Heart left ventricle (tissue), 16 donors: ENCODE results near the gene MMADHC. TPM values are rescaled to one million over a fixed set of nuclear protein-coding genes. Genes with fewer than 3 reads are reported as not detected.

Experiments used
- ATAC-seq, 4 donors: fragments of 200-7000 bp; cut with Tn5 transposase; one replicate each; pipeline ENCODE4 v1.9.1; 2020 to 2022; ENCODE audit warnings: moderate library complexity in 4 of 4, mild to moderate bottlenecking in 3 of 4, moderate number of reproducible peaks in 1 of 4
- DNase-seq, 5 donors: peaks; one replicate each; pipeline ENCODE4 v3.0.0-alpha.2; 2020
- H3K27ac ChIP-seq, 12 donors: fragments of 200-600 bp; sonication (generic) in 4 of 12; one replicate each; pipeline versions ENCODE4 v1.5.0 to v1.8.0; 2016 to 2022; ENCODE audit warnings: mild to moderate bottlenecking in 2 of 12
- H3K27me3 ChIP-seq, 9 donors: fragments of 200-600 bp; sonication (generic) in 2 of 9; one replicate each; pipeline versions ENCODE4 v1.5.1 to v1.8.0; 2016 to 2022; ENCODE audit warnings: mild to moderate bottlenecking in 3 of 9
- H3K36me3 ChIP-seq, 9 donors: fragments of 200-600 bp; sonication (generic) in 2 of 9; one replicate each; pipeline versions ENCODE4 v1.5.0 to v1.8.0; 2018 to 2022; ENCODE audit warnings: mild to moderate bottlenecking in 2 of 9
- H3K4me1 ChIP-seq, 12 donors: fragments of 200-600 bp; sonication (generic) in 4 of 12; one replicate each; pipeline versions ENCODE4 v1.5.0 to v1.8.0; 2016 to 2022; ENCODE audit warnings: mild to moderate bottlenecking in 3 of 12
- H3K4me3 ChIP-seq, 12 donors: fragments of 200-600 bp; sonication (generic) in 4 of 12; one replicate each; pipeline versions ENCODE4 v1.5.0 to v1.8.0; 2017 to 2022; ENCODE audit warnings: mild to moderate bottlenecking in 9 of 12, moderate library complexity in 4 of 12
- H3K9me3 ChIP-seq, 12 donors: fragments of 200-600 bp; sonication (generic) in 4 of 12; one replicate each; pipeline versions ENCODE4 v1.5.0 to v1.8.0; 2016 to 2022; ENCODE audit warnings: mild to moderate bottlenecking in 1 of 12
- POLR2A ChIP-seq, 2 donors: fragments of 450-650 bp; IDR thresholded peaks; one replicate each; pipeline ENCODE4 v1.6.1; 2017; ENCODE audit warnings: antibody characterized with exemption in 2 of 2, mild to moderate bottlenecking in 2 of 2, moderate library complexity in 2 of 2
- WGBS, 4 donors: extraction: QIAGEN DNeasy Blood & Tissue Kit in 2 of 4; methylation state at CpG; one replicate each; pipeline versions ENCODE4 v1.1.5 to v1.1.7; 2013 to 2018; 5-methylcytosine and 5-hydroxymethylcytosine counted together
- intact Hi-C, 10 donors: fragments of 100-400 bp; cut with DNase I; formaldehyde crosslinking; loops; one replicate each; pipeline versions ENCODE4 v1.11.1 to v1.14.2; 2022
- polyA plus RNA-seq, 2 donors: library from polyadenylated mRNA; stranded (reverse); fragments of 200-250 nt; gene quantifications; one replicate each; pipeline ENCODE4 v1.2.3, GENCODE V29; 2013
- total RNA-seq, 9 donors: library from RNA; depleted of rRNA in 2 of 9; stranded (reverse); fragments of >200 nt in 2 of 9; fragmentation: NEBNext Ultra II Directional in 3 of 9; extraction: Animal tissue kit (Norgen Biotek cat#: 25700) in 3 of 9; gene quantifications; one replicate each; pipeline versions ENCODE4 v1.1.0 to v1.2.4, GENCODE V29; 2016 to 2023
- TF ChIP-seq, protein P1 (sequence below), 12 donors: fragments of 200-600 bp; sonication (generic) in 4 of 12; IDR thresholded peaks; one replicate each; pipeline versions ENCODE4 v1.5.0 to v1.8.0; 2018 to 2022; ENCODE audit warnings: antibody characterized with exemption in 12 of 12, mild to moderate bottlenecking in 5 of 12
- donor health status: ischemic (EF 13 %, LVEDD 7.1; RV severe dilation, severe dysfunction).
- donor health status: healthy with polysubstance abuse.
- donor health status: DM: no; HTN: yes; CAD: no.
- donor health status: DM: no; HTN: no; CAD: no.
- donor health status: ischemic (EF 25% LVEDD 6.9; RV normal size, moderate dysfunction).
- donor health status: ischemic (EF 25% LVEDD 5.7; RV mildly dilated, moderate dysfunction).
- donor health status: healthy.
- donor health status: DM: yes; HTN: yes; CAD: no.
- donor health status: ischemic (EF 35%, LVEDD 5.7; RV mildly dilated, moderate dysfunction).
- donor health status: nonischemic (EF 11% LVEDD 7.7; RV severe dilation, severe dysfunction).
- donor health status: DM: yes; HTN: yes; CAD: no.
- donor health status: PGD.
- donor health status: ischemic (EF 29% LVEDD 5.4; RV normal size, mild dysfunction).
- donor health status: nonischemic (EF 23%, LVEDD 6.1; RV moderate dilation, normal function).

The MMADHC gene
- total and polyA plus RNA-seq, 11 donors: 34.0 to 152 (median 117) TPM

DNA sequence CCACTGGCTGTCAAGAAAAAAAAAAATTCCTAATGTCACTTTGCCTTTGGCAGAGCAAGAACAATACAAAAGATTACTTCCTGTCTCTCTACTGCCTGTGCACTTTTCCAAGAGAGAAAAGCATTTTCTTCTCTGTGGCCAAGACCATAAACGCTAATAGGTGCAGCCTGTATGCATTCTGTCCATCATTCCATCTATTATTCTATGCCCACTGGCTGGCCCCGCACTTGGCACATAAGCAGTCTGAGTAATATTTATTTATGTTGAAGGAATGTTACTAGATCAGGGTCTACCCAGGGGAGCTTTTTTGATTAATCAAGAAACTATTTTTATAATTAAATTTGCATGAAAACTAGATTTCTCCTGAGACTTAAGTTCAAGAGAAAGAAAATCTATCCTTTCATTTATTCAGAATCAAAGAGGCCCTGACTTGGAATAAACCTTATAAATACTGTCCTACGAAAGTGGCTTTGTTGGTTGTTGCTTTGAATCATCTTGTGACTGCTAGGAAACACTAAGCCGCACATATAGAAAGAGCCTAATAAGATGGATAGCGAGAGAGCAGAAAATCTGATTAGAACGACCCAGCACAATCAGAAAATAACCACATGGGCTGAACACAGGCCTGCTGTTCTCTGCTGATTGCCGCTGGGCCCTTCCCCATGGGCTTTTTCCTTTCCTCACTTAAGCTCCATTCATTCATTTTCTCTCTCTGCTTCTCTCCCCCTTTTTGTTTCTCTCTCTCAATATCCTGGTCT lies 59.4 kb downstream of the MMADHC start:
- Histone ChIP-seq H3K4me3 (no peak overlapping the region), H3K27ac (no peak overlapping the region), H3K9me3 (peaks cover 0 to 9% (median 0%) of the 10 kb centered on the region in 12 donors), H3K36me3 (no peaks in the 10 kb centered on the region), H3K4me1 (no peaks in the 10 kb centered on the region), H3K27me3 (peaks cover 0 to 5% (median 0%) of the 10 kb centered on the region in 9 donors)
- 63 to 72% (median 65%) methylated on average over 7 of the region's 7 CpGs for WGBS, 4 donors
- intact Hi-C loops: no loop called here
- DNase-seq (no peak), ATAC-seq (no peak)
- TF ChIP-seq, protein P1, sequence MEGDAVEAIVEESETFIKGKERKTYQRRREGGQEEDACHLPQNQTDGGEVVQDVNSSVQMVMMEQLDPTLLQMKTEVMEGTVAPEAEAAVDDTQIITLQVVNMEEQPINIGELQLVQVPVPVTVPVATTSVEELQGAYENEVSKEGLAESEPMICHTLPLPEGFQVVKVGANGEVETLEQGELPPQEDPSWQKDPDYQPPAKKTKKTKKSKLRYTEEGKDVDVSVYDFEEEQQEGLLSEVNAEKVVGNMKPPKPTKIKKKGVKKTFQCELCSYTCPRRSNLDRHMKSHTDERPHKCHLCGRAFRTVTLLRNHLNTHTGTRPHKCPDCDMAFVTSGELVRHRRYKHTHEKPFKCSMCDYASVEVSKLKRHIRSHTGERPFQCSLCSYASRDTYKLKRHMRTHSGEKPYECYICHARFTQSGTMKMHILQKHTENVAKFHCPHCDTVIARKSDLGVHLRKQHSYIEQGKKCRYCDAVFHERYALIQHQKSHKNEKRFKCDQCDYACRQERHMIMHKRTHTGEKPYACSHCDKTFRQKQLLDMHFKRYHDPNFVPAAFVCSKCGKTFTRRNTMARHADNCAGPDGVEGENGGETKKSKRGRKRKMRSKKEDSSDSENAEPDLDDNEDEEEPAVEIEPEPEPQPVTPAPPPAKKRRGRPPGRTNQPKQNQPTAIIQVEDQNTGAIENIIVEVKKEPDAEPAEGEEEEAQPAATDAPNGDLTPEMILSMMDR (IDR thresholded peaks at IDR 0.05): no peak
- no peak for TF ChIP-seq POLR2A (IDR thresholded peaks at IDR 0.05)

- intact Hi-C loops: no loop called here
- no peak for DNase-seq
- TF ChIP-seq, protein P1 (IDR thresholded peaks at IDR 0.05): no peak
- TF ChIP-seq POLR2A (IDR thresholded peaks at IDR 0.05): no peak
- Histone ChIP-seq H3K4me3 (no peak overlapping the region), H3K4me1 (no peaks in the 10 kb centered on the region), H3K27me3 (peaks cover 0 to 5% (median 0%) of the 10 kb centered on the region in 9 donors), H3K9me3 (peaks cover 0 to 19% (median 5%) of the 10 kb centered on the region in 12 donors), H3K36me3 (no peaks in the 10 kb centered on the region), H3K27ac (no peak overlapping the region)
- 81 to 94% (median 91%) methylated on average over 2 of the region's 2 CpGs for WGBS, 4 donors
- no peak for ATAC-seq
These were observed 60.9 kb downstream of the MMADHC start for GRCh38 chr2:149526689-149527088.

- H3K9me3 ChIP-seq: peaks cover 0 to 20% (median 5%) of the 10 kb centered on the region in 12 donors
- TF ChIP-seq, protein P1 (IDR thresholded peaks at IDR 0.05): no peak
- TF ChIP-seq POLR2A (IDR thresholded peaks at IDR 0.05): no peak
- no peak overlapping the region for H3K27ac ChIP-seq
- intact Hi-C loops: no loop called here
- ATAC-seq: no peak
- peaks cover 0 to 5% (median 0%) of the 10 kb centered on the region in 9 donors for H3K27me3 ChIP-seq
- 87 to 93% (median 92%) methylated on average over 5 to 9 of the region's 9 CpGs for WGBS, 4 donors
- H3K36me3 ChIP-seq: no peaks in the 10 kb centered on the region
- H3K4me3 ChIP-seq: no peak overlapping the region
- no peak for DNase-seq
- H3K4me1 ChIP-seq: no peaks in the 10 kb centered on the region
These were observed 62.3 kb downstream of the MMADHC start for GRCh38 chr2:149525323-149525722.
